ENCODE results near the gene C3orf62. TPM values are rescaled to one million over a fixed set of nuclear protein-coding genes. Genes with fewer than 3 reads are reported as not detected.
"Not testable (repeated sequence)": the region's sequence is repeated elsewhere in the genome, so short reads cannot be mapped to it uniquely, and the experiment has no call there.

The C3orf62 gene
- total RNA-seq, 1 donor from 2014 or later, result 10.1 TPM

GRCh38 chr3:49220985-49221563 is 56.0 kb downstream of the C3orf62 start:
- H3K4me3 Mint-ChIP-seq, result not testable (repeated sequence)

DNA sequence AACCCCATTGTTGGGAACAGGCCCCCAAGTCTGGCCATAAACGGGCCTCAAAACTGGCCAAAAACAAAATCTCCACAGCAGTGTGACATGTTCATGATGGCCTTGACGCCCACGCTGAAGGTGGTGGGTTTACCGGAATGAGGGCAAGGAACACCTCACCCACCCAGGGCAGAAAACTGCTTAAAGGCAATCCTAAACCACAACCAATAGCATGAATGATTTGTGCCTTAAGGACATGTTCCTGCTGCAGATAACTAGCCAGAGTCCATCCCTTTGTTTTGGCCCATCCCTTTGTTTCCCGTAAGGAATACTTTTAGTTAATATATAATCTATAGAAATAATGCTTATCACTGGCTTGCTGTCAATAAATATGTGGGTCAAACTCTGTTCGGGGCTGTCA is 57.9 kb downstream of the C3orf62 start:
- intact Hi-C loops (cut with micrococcal nuclease), result no loop called here
- H3K4me1 Mint-ChIP-seq (ENCODE audit: low read depth), result no peaks in the 10 kb centered on the region
- no peak overlapping the region for H3K27ac Mint-ChIP-seq
- DNase-seq (ENCODE audit: low spot score), result no peak
- H3K27me3 Mint-ChIP-seq (ENCODE audit: insufficient read depth), result no peaks in the 10 kb centered on the region
- peaks cover 9% of the 10 kb centered on the region for H3K9me3 Mint-ChIP-seq
- no peaks in the 10 kb centered on the region for H3K36me3 Mint-ChIP-seq (ENCODE audit: low read depth)
- no peak overlapping the region for H3K4me3 Mint-ChIP-seq

More at GRCh38 chr3:49220985-49221563, 56.0 kb downstream of the C3orf62 start:
- H3K9me3 Mint-ChIP-seq; H3K4me1 Mint-ChIP-seq (ENCODE audit: low read depth); H3K27me3 Mint-ChIP-seq (ENCODE audit: insufficient read depth); H3K36me3 Mint-ChIP-seq (ENCODE audit: low read depth); intact Hi-C loops (cut with micrococcal nuclease); DNase-seq (ENCODE audit: low spot score); H3K27ac Mint-ChIP-seq: not testable (repeated sequence)

Other genes with a start within 250 kb of the C3orf62 start
- gene IMPDH2, start 247.8 kb downstream of the C3orf62 start, total RNA-seq, result 423 and 434 TPM in 2 replicates
- gene QRICH1, start 183.2 kb downstream of the C3orf62 start, total RNA-seq, result 147 and 150 TPM in 2 replicates
- gene QARS1, start 172.5 kb downstream of the C3orf62 start, total RNA-seq, result 185 and 200 TPM in 2 replicates
- 57.7 and 59.7 TPM in 2 replicates for gene USP19, start 156.4 kb downstream of the C3orf62 start, total RNA-seq
- gene LAMB2, start 144.2 kb downstream of the C3orf62 start, total RNA-seq, result not detected in 2 replicates
- gene CCDC71, start 110.9 kb downstream of the C3orf62 start, total RNA-seq, result 27.6 and 29.1 TPM in 2 replicates
- gene KLHDC8B, start 105.6 kb downstream of the C3orf62 start, total RNA-seq, result 2.6 and 2.9 TPM in 2 replicates
- gene USP4, start 62.8 kb upstream of the C3orf62 start, total RNA-seq, result 84.4 and 90.2 TPM in 2 replicates
- gene GPX1, start 81.1 kb upstream of the C3orf62 start, total RNA-seq, result 181 and 188 TPM in 2 replicates
- gene RHOA, start 134.7 kb upstream of the C3orf62 start, total RNA-seq, result 376 and 381 TPM in 2 replicates
- 27.8 and 30.0 TPM in 2 replicates for gene TCTA, start 135.2 kb upstream of the C3orf62 start, total RNA-seq
- 2.2 and 2.7 TPM in 2 replicates for gene AMT, start 145.2 kb upstream of the C3orf62 start, total RNA-seq
- 13.5 and 14.1 TPM in 2 replicates for gene NICN1, start 152.1 kb upstream of the C3orf62 start, total RNA-seq
- gene DAG1, start 193.0 kb upstream of the C3orf62 start, total RNA-seq, result 20.5 and 23.7 TPM in 2 replicates

All from activated T-helper 1 cell treated with anti-CD3 and anti-CD28 coated beads, Interleukin-12 subunit alpha, Interleukin-12 subunit beta, Interleukin-2, Interleukin-4 antibody, amounts not matched to agents 30 ng/mL and 10 ng/mL and 1 ng/mL, durations not matched to agents 14 hours and 24 hours and 36 hours (primary cell).